ENCODE measurements around the gene SLC26A9. TPM values are rescaled to one million over a fixed set of nuclear protein-coding genes. Genes with fewer than 3 reads are reported as not detected.
A peak's percentile ranks its signal among the peaks of the same experiment; 100 is the strongest.

Gene SLC26A9
- total and polyA plus RNA-seq, 2 of the 4 experiments (the other 2 are of a cell fraction), result not detected

DNA sequence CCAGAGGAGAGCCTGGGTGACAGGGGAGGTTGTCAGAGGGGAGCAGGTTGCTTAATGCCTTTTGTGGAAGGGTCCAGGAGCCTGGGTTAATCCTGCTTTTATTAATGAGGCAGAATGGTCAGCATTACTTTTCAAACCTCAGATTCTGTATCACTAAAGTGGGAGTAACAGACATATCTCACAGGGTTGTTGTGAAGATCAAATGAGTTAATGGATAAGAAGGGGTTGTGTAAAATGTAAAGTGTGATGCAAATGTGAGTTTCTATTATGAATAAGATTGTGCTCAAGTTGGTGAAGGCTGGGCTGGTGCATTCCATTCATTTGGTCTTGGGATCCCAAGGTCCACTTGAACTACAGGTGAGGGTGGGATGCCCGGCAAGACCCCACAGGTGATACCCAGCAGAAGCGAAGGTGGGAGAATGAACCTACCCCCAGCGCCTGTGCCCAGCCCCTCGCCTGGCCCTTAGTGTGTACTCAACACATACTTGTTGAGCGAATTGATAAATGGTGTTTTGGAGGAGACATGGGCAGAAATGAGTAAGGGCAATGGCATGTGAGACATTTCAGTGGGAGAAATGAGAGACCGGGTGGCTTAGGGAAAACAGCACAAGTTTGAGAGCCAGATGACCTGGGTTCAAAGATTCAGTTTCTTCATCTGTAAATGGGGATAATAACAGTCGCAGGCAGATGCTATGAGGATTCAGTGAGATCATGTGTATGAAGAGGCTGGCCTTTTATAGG lies 6.2 kb downstream of the SLC26A9 start:
- H3K4me1 ChIP-seq (ENCODE audit: control insufficient read depth, insufficient read depth, low read length), result peaks cover 7% of the 10 kb centered on the region

More for the DNA sequence above, 6.2 kb downstream of the SLC26A9 start:
- intact Hi-C loops (cut with micrococcal nuclease) (no loop called here), dilution Hi-C loops (cut with HindIII; ENCODE audit: low sequenced_read_pairs, unreplicated experiment) (no loop called here), in situ Hi-C loops (cut with MboI; ENCODE audit: low sequenced_read_pairs) (no loop called here)
- H3K27me3 ChIP-seq (ENCODE audit: control insufficient read depth, insufficient read depth, low read length), result peaks cover 18% of the 10 kb centered on the region
- H3K14ac ChIP-seq (replicated peaks; ENCODE audit: low read depth, low read length), result no peak overlapping the region; the same call in 1 of the 2 replicates
- WGBS, 2 experiments (ENCODE audit: extremely low coverage in 2 of 2, insufficient read length in 1 of 2), result 39% methylated on average over 2 of the region's 7 CpGs; no CpG with 5 or more reads in 1 of the 2 experiments
- H3K4me3 ChIP-seq (ENCODE audit: insufficient read depth, low read depth, low read length), result no peak overlapping the region
- no peaks in the 10 kb centered on the region for H3K36me3 ChIP-seq (ENCODE audit: control insufficient read depth, insufficient read depth, low read length)
- BruUV-seq (replicated peaks), result no TSS peak
- no peak overlapping the region for H3K18ac ChIP-seq (ENCODE audit: low read depth, low read length)
- peak overlapping the region; percentile 41; the same call in 1 of the 2 replicates for H4K91ac ChIP-seq (ENCODE audit: insufficient read depth, low read depth, low read length)
- no peaks in the 10 kb centered on the region for H4K20me1 ChIP-seq (ENCODE audit: insufficient read depth, low read length)
- ATAC-seq (ENCODE audit: low read depth), result peak; percentile 53
- H3K79me1 ChIP-seq (ENCODE audit: low read depth in 1 of 2, low read length in 2 of 2), result no peaks in the 10 kb centered on the region
- ChIA-PET POLR2A (ENCODE audit: unreplicated experiment) (no interaction called here), CTCF (no interaction called here)
- H3K23ac ChIP-seq (ENCODE audit: low read depth, low read length), result no peak overlapping the region; the same call in 1 of the 2 replicates
- H2BK15ac ChIP-seq (ENCODE audit: low read depth, low read length), result peak overlapping the region; percentile 1; the same call in 1 of the 3 replicates
- DNase-seq, result peak; percentile 68
- H3K9me1 ChIP-seq (ENCODE audit: insufficient read depth, low read length), result peaks cover 5% of the 10 kb centered on the region; the same call in 1 of the 2 replicates
- H3K4me2 ChIP-seq (ENCODE audit: low read depth, low read length), result no peak overlapping the region
- H3K9me3 ChIP-seq (ENCODE audit: control insufficient read depth, insufficient read depth, low read length), result no peaks in the 10 kb centered on the region
- TF ChIP-seq RCOR1 (IDR thresholded peaks at IDR 0.05; ENCODE audit: insufficient replicate concordance, low read length), result peak; percentile 72
- TF ChIP-seq, protein P1, sequence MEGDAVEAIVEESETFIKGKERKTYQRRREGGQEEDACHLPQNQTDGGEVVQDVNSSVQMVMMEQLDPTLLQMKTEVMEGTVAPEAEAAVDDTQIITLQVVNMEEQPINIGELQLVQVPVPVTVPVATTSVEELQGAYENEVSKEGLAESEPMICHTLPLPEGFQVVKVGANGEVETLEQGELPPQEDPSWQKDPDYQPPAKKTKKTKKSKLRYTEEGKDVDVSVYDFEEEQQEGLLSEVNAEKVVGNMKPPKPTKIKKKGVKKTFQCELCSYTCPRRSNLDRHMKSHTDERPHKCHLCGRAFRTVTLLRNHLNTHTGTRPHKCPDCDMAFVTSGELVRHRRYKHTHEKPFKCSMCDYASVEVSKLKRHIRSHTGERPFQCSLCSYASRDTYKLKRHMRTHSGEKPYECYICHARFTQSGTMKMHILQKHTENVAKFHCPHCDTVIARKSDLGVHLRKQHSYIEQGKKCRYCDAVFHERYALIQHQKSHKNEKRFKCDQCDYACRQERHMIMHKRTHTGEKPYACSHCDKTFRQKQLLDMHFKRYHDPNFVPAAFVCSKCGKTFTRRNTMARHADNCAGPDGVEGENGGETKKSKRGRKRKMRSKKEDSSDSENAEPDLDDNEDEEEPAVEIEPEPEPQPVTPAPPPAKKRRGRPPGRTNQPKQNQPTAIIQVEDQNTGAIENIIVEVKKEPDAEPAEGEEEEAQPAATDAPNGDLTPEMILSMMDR (conservative IDR thresholded peaks at IDR 0.05; ENCODE audit: low read depth, low read length), result no peak
- H2BK120ac ChIP-seq (ENCODE audit: low read depth, low read length), result peak overlapping the region; percentile 30; the same call in 1 of the 2 replicates
- peak overlapping the region; percentile 45 for H2AFZ ChIP-seq (replicated peaks; ENCODE audit: low read length, poor library complexity)
- no peak overlapping the region for H3K9ac ChIP-seq (ENCODE audit: low read depth, low read length)
- no peak overlapping the region for H3K27ac ChIP-seq (ENCODE audit: insufficient read depth, low read length)
- no peak overlapping the region for H4K8ac ChIP-seq (ENCODE audit: low read depth in 2 of 2, low read length in 2 of 2)
- peak overlapping the region; percentile 37; the same call in 1 of the 2 replicates for H3K4ac ChIP-seq (ENCODE audit: low read depth, low read length)
- peak overlapping the region; percentile 62 for H2BK20ac ChIP-seq (ENCODE audit: low read depth, low read length)
- no peak overlapping the region for H2BK5ac ChIP-seq (ENCODE audit: low read depth, low read length, poor library complexity, severe bottlenecking)
- H2AK9ac ChIP-seq (replicated peaks; ENCODE audit: low read depth, low read length, poor library complexity), result peak overlapping the region; percentile 63
- H2AK5ac ChIP-seq (ENCODE audit: low read depth, low read length), result 0 out of 2 replicates have a peak overlapping the region, but pooled peaks have one; percentile 16
- H4K5ac ChIP-seq (ENCODE audit: low read depth, low read length), result no peak overlapping the region
- H3K56ac ChIP-seq (ENCODE audit: extremely low read depth, insufficient read depth, low read length), result no peak overlapping the region
